Endothelial cell of umbilical vein (primary cell): ENCODE measurements around the gene MYO5B. TPM values are rescaled to one million over a fixed set of nuclear protein-coding genes. Genes with fewer than 3 reads are reported as not detected.

Source experiments
- BruUV-seq: library from RNA; stranded (reverse); fragments of 400-500 nt; replicated peaks from 2 replicates; lab custom pipeline; 2021; lab: Mats Ljungman, UMichigan
- CTCF ChIA-PET: fragments of 300-600, 350-600 bp; sonication (Branson Sonifier 250); formaldehyde crosslinking; loops from one replicate; lab custom pipeline; 2021; ENCODE audit warnings: antibody characterized with exemption, inconsistent platforms; lab: Charles Lee
- POLR2A ChIA-PET: fragments of 300-600, 350-600 bp; sonication (Branson Sonifier 250); formaldehyde crosslinking; loops from one replicate; lab custom pipeline; 2021; ENCODE audit warnings: antibody characterized with exemption, inconsistent platforms; lab: Charles Lee
- DNase-seq: peaks from one replicate; pipeline ENCODE4 v3.0.0-alpha.2; 2011; ENCODE audit warnings: low read depth, low spot score
- FAIRE-seq: peaks from 2 replicates; lab custom pipeline; 2011; peaks lifted over from hg19 to GRCh38; lab: Jason Lieb, UNC
- H2AFZ ChIP-seq: 2 replicates; pipeline ENCODE4 v1.6.0; 2012; ENCODE audit warnings: low read depth, low read length, control low read depth, inconsistent platforms
- H3K27ac ChIP-seq: 2 replicates; pipeline ENCODE4 v1.5.1; 2011; ENCODE audit warnings: low read depth, mild to moderate bottlenecking, control low read depth, low read length, moderate library complexity; ENCODE audit not compliant: insufficient read depth
- H3K27me3 ChIP-seq, 2 experiments: 2 replicates each; pipeline versions ENCODE4 v1.6.0 to v1.6.1; 2011; ENCODE audit warnings: low read length in 2 of 2, mixed read lengths in 1 of 2; ENCODE audit not compliant: control insufficient read depth in 2 of 2, insufficient read depth in 2 of 2
- H3K36me3 ChIP-seq, 2 experiments: 2 replicates in 1 of 2; 3 replicates in 1 of 2; pipeline ENCODE4 v1.5.1; 2011; ENCODE audit warnings: low read length in 2 of 2, mild to moderate bottlenecking in 1 of 2, moderate library complexity in 1 of 2; ENCODE audit not compliant: control insufficient read depth in 2 of 2, insufficient read depth in 2 of 2; ENCODE audit errors: extremely low read depth in 1 of 2
- H3K4me1 ChIP-seq: 3 replicates; pipeline ENCODE4 v1.5.1; 2011; ENCODE audit warnings: mild to moderate bottlenecking, low read length; ENCODE audit not compliant: control insufficient read depth, insufficient read depth; ENCODE audit errors: extremely low read depth
- H3K4me2 ChIP-seq: 2 replicates; pipeline ENCODE4 v1.6.1; 2011; ENCODE audit warnings: low read length, control low read depth, mixed read lengths; ENCODE audit not compliant: insufficient read depth
- H3K4me3 ChIP-seq, 3 experiments: fragments of 200-600 bp in 1 of 3; sonication (generic), shearing (Covaris generic) in 1 of 3; replicated peaks in 1 of 3; 2 replicates each; pipeline ENCODE4 v1.5.1; 2011 to 2016; ENCODE audit warnings: control low read depth in 3 of 3, low read length in 3 of 3, mild to moderate bottlenecking in 2 of 3, inconsistent platforms in 1 of 3, low read depth in 1 of 3, moderate library complexity in 1 of 3; ENCODE audit not compliant: insufficient read depth in 1 of 3
- H3K79me2 ChIP-seq: 2 replicates; pipeline ENCODE4 v1.6.0; 2012; ENCODE audit warnings: low read length, inconsistent platforms; ENCODE audit not compliant: control insufficient read depth, insufficient read depth
- H3K9ac ChIP-seq: replicated peaks from 2 replicates; pipeline ENCODE3; 2011; ENCODE audit warnings: low read length, control low read depth; ENCODE audit not compliant: insufficient read depth; ENCODE audit errors: extremely low read depth
- H3K9me1 ChIP-seq: replicated peaks from 3 replicates; pipeline ENCODE4 v1.6.0; 2011; ENCODE audit warnings: mild to moderate bottlenecking, low read length; ENCODE audit not compliant: control insufficient read depth, insufficient read depth; ENCODE audit errors: extremely low read depth
- H3K9me3 ChIP-seq: replicated peaks from 2 replicates; pipeline ENCODE4 v1.5.1; 2012; ENCODE audit warnings: low read length, inconsistent platforms; ENCODE audit not compliant: control insufficient read depth, insufficient read depth
- H4K20me1 ChIP-seq: replicated peaks from 2 replicates; pipeline ENCODE3; 2011; ENCODE audit warnings: mild to moderate bottlenecking, low read length; ENCODE audit not compliant: control insufficient read depth, insufficient read depth; ENCODE audit errors: extremely low read depth
- CTCF ChIP-seq, 2 donors: IDR thresholded peaks; 1 replicate in 1 of 2; 2 replicates in 1 of 2; pipeline ENCODE4 v1.5.1; 2011; ENCODE audit warnings: low read length in 2 of 2, mild to moderate bottlenecking in 2 of 2, moderate library complexity in 2 of 2, control low read depth in 1 of 2, inconsistent platforms in 1 of 2, low read depth in 1 of 2; ENCODE audit not compliant: insufficient read depth in 1 of 2; ENCODE audit errors: extremely low read depth in 1 of 2
- EZH2 ChIP-seq: IDR thresholded peaks from 2 replicates; pipeline ENCODE4 v1.6.1; 2012; ENCODE audit warnings: borderline replicate concordance, low read depth, mild to moderate bottlenecking, moderate library complexity, low read length, inconsistent platforms; ENCODE audit not compliant: severe bottlenecking
- FOS ChIP-seq: IDR thresholded peaks from 2 replicates; pipeline ENCODE4 v1.6.1; 2011; ENCODE audit warnings: mild to moderate bottlenecking, low read length, moderate library complexity, borderline replicate concordance; ENCODE audit not compliant: insufficient read depth
- GATA2 ChIP-seq: IDR thresholded peaks from 2 replicates; pipeline ENCODE4 v1.7.0; 2011; ENCODE audit warnings: low read depth, mild to moderate bottlenecking, moderate library complexity, mixed read lengths, low read length; ENCODE audit not compliant: insufficient read length, insufficient read depth
- JUN ChIP-seq: IDR thresholded peaks from 2 replicates; pipeline ENCODE4 v1.6.1; 2011; ENCODE audit warnings: borderline replicate concordance, low read depth; ENCODE audit not compliant: insufficient read length, insufficient read depth
- MAX ChIP-seq: IDR thresholded peaks from 2 replicates; pipeline ENCODE4 v1.6.1; 2011; ENCODE audit not compliant: insufficient read depth, insufficient read length
- POLR2AphosphoS5 ChIP-seq: IDR thresholded peaks from 2 replicates; pipeline ENCODE4 v1.6.1; 2012; ENCODE audit warnings: low read depth, mild to moderate bottlenecking, control low read depth, low read length, moderate library complexity; ENCODE audit not compliant: insufficient read depth
- dilution Hi-C: fragments of 300-500 bp; cut with MboI; formaldehyde crosslinking; loops from one replicate; pipeline ENCODE4 v1.15.0; 2019; ENCODE audit warnings: low sequenced_read_pairs; ENCODE audit not compliant: extremely low pct_ligation_motif_present
- intact Hi-C: fragments of 100-400 bp; cut with micrococcal nuclease; formaldehyde crosslinking; loops from one replicate; pipeline ENCODE4 v1.10.0; 2022
- polyA plus RNA-seq, 4 experiments: library from polyadenylated mRNA; depleted of rRNA in 3 of 4; stranded (reverse) in 3 of 4; unstranded in 1 of 4; fragments of >200 nt; gene quantifications; 2 replicates each; pipeline versions ENCODE4 v1.2.1 to v1.2.3, GENCODE V29; 2011 to 2012; ENCODE audit warnings: missing spikeins in 1 of 4
- total RNA-seq: library from RNA; stranded (reverse); gene quantifications from 2 replicates; pipeline ENCODE4 v1.2.3, GENCODE V29; 2021

The MYO5B gene
- total and polyA plus RNA-seq, 2 donors (not counting 3 experiments of a cell fraction or from before 2014, with no cell fraction given) = 0.54 to 1.1 TPM

- FAIRE-seq (no peak), DNase-seq (no peak)
- ChIA-PET POLR2A (no interaction called here), CTCF (no interaction called here)
- Histone ChIP-seq H2AFZ (no peak overlapping the region), H3K27me3 (peaks cover 0 to 2% of the 10 kb centered on the region in 2 experiments), H3K27ac (no peak overlapping the region), H3K4me1 (no peaks in the 10 kb centered on the region), H3K4me3 (no peak overlapping the region), H3K9me3 (no peaks in the 10 kb centered on the region), H3K36me3 (no peaks in the 10 kb centered on the region), H3K4me2 (no peak overlapping the region), H4K20me1 (no peaks in the 10 kb centered on the region), H3K9ac (no peak overlapping the region), H3K79me2 (no peaks in the 10 kb centered on the region), H3K9me1 (no peaks in the 10 kb centered on the region)
- intact Hi-C loops = no loop called here
- no TSS peak for BruUV-seq
- TF ChIP-seq JUN = no peak
- no peak for TF ChIP-seq GATA2
- no peak for TF ChIP-seq EZH2
- TF ChIP-seq POLR2AphosphoS5 = no peak
- TF ChIP-seq CTCF (IDR thresholded peaks at IDR 0.05; ENCODE audit: extremely low read depth in 1 of 2, insufficient read depth in 1 of 2, low read depth in 1 of 2, low read length in 2 of 2) = no peak
- TF ChIP-seq MAX = no peak
- TF ChIP-seq FOS = no peak
- dilution Hi-C loops = no loop called here
These were observed 222.4 kb downstream of the MYO5B start for GRCh38 chr18:49972535-49972934.
